H9 (cell line): ENCODE results near the gene XIRP2. TPM values are rescaled to one million over a fixed set of nuclear protein-coding genes. Genes with fewer than 3 reads are reported as not detected.

ENCODE experiments used
- DNase-seq: peaks from one replicate; pipeline ENCODE4 v3.0.0-alpha.2; 2017
- H2AFZ ChIP-seq: one replicate; pipeline ENCODE4 v1.6.1; 2013; ENCODE audit warnings: mild to moderate bottlenecking, low read length, control low read depth, moderate library complexity
- H2AK5ac ChIP-seq: 2 replicates; pipeline ENCODE4 v1.6.1; 2013; ENCODE audit warnings: low read length, control low read depth, mixed read lengths; ENCODE audit not compliant: insufficient read length
- H2BK120ac ChIP-seq: one replicate; pipeline ENCODE4 v1.6.1; 2013; ENCODE audit warnings: low read depth, mild to moderate bottlenecking, low read length, control low read depth, inconsistent platforms; ENCODE audit not compliant: poor library complexity, severe bottlenecking
- H2BK12ac ChIP-seq: 2 replicates; pipeline ENCODE4 v1.6.1; 2013; ENCODE audit warnings: low read length, control low read depth, mixed read lengths, low read depth; ENCODE audit not compliant: insufficient read length
- H2BK15ac ChIP-seq: 2 replicates; pipeline ENCODE4 v1.6.1; 2013; ENCODE audit warnings: low read depth, low read length, control low read depth
- H2BK20ac ChIP-seq: one replicate; pipeline ENCODE4 v1.6.1; 2013; ENCODE audit warnings: low read depth, mild to moderate bottlenecking, low read length, control low read depth, inconsistent platforms; ENCODE audit not compliant: poor library complexity, severe bottlenecking
- H2BK5ac ChIP-seq: 2 replicates; pipeline ENCODE4 v1.6.1; 2013; ENCODE audit warnings: low read length, control low read depth, mixed read lengths; ENCODE audit not compliant: insufficient read length
- H3K14ac ChIP-seq: 2 replicates; pipeline ENCODE4 v1.6.1; 2013; ENCODE audit warnings: low read length, control low read depth; ENCODE audit not compliant: insufficient read depth
- H3K18ac ChIP-seq: 2 replicates; pipeline ENCODE4 v1.6.1; 2013; ENCODE audit warnings: low read depth, mild to moderate bottlenecking, mixed read lengths, low read length, control low read depth; ENCODE audit not compliant: insufficient read length
- H3K23ac ChIP-seq: 2 replicates; pipeline ENCODE4 v1.6.1; 2013; ENCODE audit warnings: low read length, control low read depth, mixed read lengths, low read depth; ENCODE audit not compliant: insufficient read length
- H3K23me2 ChIP-seq: 2 replicates; pipeline ENCODE4 v1.6.1; 2013; ENCODE audit warnings: low read depth, mild to moderate bottlenecking, mixed read lengths, low read length, control low read depth; ENCODE audit not compliant: insufficient read length, poor library complexity, severe bottlenecking
- H3K27ac ChIP-seq: 2 replicates; pipeline ENCODE4 v1.5.1; 2013; ENCODE audit warnings: low read length, control low read depth, mixed read lengths, low read depth; ENCODE audit not compliant: insufficient read length
- H3K27me3 ChIP-seq: 2 replicates; pipeline ENCODE4 v1.6.1; 2013; ENCODE audit warnings: low read length, control low read depth, inconsistent platforms; ENCODE audit not compliant: insufficient read depth
- H3K4ac ChIP-seq: 2 replicates; pipeline ENCODE4 v1.6.1; 2013; ENCODE audit warnings: low read depth, mild to moderate bottlenecking, control low read depth, inconsistent platforms, low read length, moderate library complexity
- H3K4me1 ChIP-seq: 2 replicates; pipeline ENCODE4 v1.6.1; 2013; ENCODE audit warnings: low read length, control low read depth, inconsistent platforms; ENCODE audit not compliant: insufficient read depth
- H3K4me2 ChIP-seq: 2 replicates; pipeline ENCODE4 v1.6.1; 2013; ENCODE audit warnings: low read length, control low read depth, mixed read lengths; ENCODE audit not compliant: insufficient read length, insufficient read depth
- H3K56ac ChIP-seq: 2 replicates; pipeline ENCODE4 v1.6.1; 2013; ENCODE audit warnings: low read depth, mild to moderate bottlenecking, mixed read lengths, low read length, control low read depth; ENCODE audit not compliant: insufficient read length
- H3K79me1 ChIP-seq: 2 replicates; pipeline ENCODE4 v1.6.1; 2013; ENCODE audit warnings: low read depth, mild to moderate bottlenecking, moderate library complexity, low read length, control low read depth, inconsistent platforms; ENCODE audit not compliant: insufficient read depth, poor library complexity, severe bottlenecking
- H3K79me2 ChIP-seq: 2 replicates; pipeline ENCODE4 v1.6.1; 2013; ENCODE audit warnings: low read length, control low read depth, inconsistent platforms; ENCODE audit not compliant: insufficient read depth
- H3K9ac ChIP-seq: 2 replicates; pipeline ENCODE4 v1.6.1; 2013; ENCODE audit warnings: low read length, control low read depth, mixed read lengths; ENCODE audit not compliant: insufficient read length; ENCODE audit errors: extremely low read depth
- H3K9me3 ChIP-seq: one replicate; pipeline ENCODE4 v1.6.1; 2013; ENCODE audit warnings: low read depth, low read length, inconsistent platforms; ENCODE audit not compliant: control insufficient read depth
- H3T11ph ChIP-seq: one replicate; pipeline ENCODE4 v1.6.1; 2013; ENCODE audit warnings: mild to moderate bottlenecking, low read length, control low read depth, inconsistent platforms
- H4K20me1 ChIP-seq: one replicate; pipeline ENCODE4 v1.6.1; 2013; ENCODE audit not compliant: control insufficient read depth, insufficient read length, insufficient read depth
- H4K5ac ChIP-seq: 2 replicates; pipeline ENCODE4 v1.6.1; 2013; ENCODE audit warnings: low read depth, mild to moderate bottlenecking, mixed read lengths, low read length, control low read depth; ENCODE audit not compliant: insufficient read length
- H4K8ac ChIP-seq: replicated peaks from 2 replicates; pipeline ENCODE4 v1.6.1; 2013; ENCODE audit warnings: low read length, control low read depth, mixed read lengths, low read depth; ENCODE audit not compliant: insufficient read length
- H4K91ac ChIP-seq: 2 replicates; pipeline ENCODE4 v1.6.1; 2013; ENCODE audit warnings: low read depth, mild to moderate bottlenecking, moderate library complexity, mixed read lengths, low read length, control low read depth; ENCODE audit not compliant: insufficient read length
- H3K27ac Mint-ChIP-seq, 3 experiments: 2 replicates in 2 of 3; 3 replicates in 1 of 3; pipeline ENCODE4 v1.8.0; 2020 to 2021; ENCODE audit warnings: mixed read lengths in 3 of 3, mild to moderate bottlenecking in 1 of 3, moderate library complexity in 1 of 3
- H3K27me3 Mint-ChIP-seq: 2 replicates; pipeline ENCODE4 v1.8.0; 2021; ENCODE audit warnings: low read depth, mild to moderate bottlenecking, moderate library complexity, mixed read lengths
- H3K36me3 Mint-ChIP-seq, 3 experiments: 2 replicates in 2 of 3; 3 replicates in 1 of 3; pipeline ENCODE4 v1.8.0; 2020 to 2021; ENCODE audit warnings: low read depth in 3 of 3, mixed read lengths in 3 of 3; ENCODE audit not compliant: insufficient read depth in 1 of 3
- H3K4me1 Mint-ChIP-seq, 2 experiments: 2 replicates each; pipeline ENCODE4 v1.8.0; 2020; ENCODE audit warnings: mixed read lengths in 2 of 2
- H3K4me3 Mint-ChIP-seq, 2 experiments: 2 replicates in 1 of 2; 3 replicates in 1 of 2; pipeline ENCODE4 v1.8.0; 2020 to 2021; ENCODE audit warnings: mild to moderate bottlenecking in 2 of 2, mixed read lengths in 2 of 2, moderate library complexity in 1 of 2
- H3K9me3 Mint-ChIP-seq, 2 experiments: 2 replicates in 1 of 2; 3 replicates in 1 of 2; pipeline ENCODE4 v1.8.0; 2020; ENCODE audit warnings: mild to moderate bottlenecking in 2 of 2, mixed read lengths in 2 of 2, moderate library complexity in 1 of 2
- WGBS: extraction: QIAGEN DNeasy Blood & Tissue Kit; methylation state at CpG from one replicate; pipeline ENCODE4 v1.1.7; 2013; ENCODE audit warnings: missing lambda C conversion rate, low lambda C conversion rate, mixed read lengths; ENCODE audit not compliant: insufficient read length; ENCODE audit errors: extremely low coverage; 5-methylcytosine and 5-hydroxymethylcytosine counted together
- total RNA-seq: library from RNA; stranded (reverse); gene quantifications from 2 replicates; pipeline ENCODE4 v1.2.1, GENCODE V29; 2021
- TF ChIP-seq, protein P1 (sequence below): fragments of 200-600 bp; sonication (generic); conservative IDR thresholded peaks from 3 replicates; pipeline ENCODE4 v1.8.0; 2021; ENCODE audit warnings: antibody characterized with exemption, mild to moderate bottlenecking

Gene XIRP2
- total RNA-seq, 1 experiment from 2014 or later: 0.07 TPM

- Histone ChIP-seq H3K27ac (no peak overlapping the region), H3K56ac (no peak overlapping the region)
These were observed 5.4 kb upstream of the XIRP2 start for GRCh38 chr2:166882851-166883250.

More at GRCh38 chr2:166882851-166883250, 5.4 kb upstream of the XIRP2 start:
- no peak overlapping the region for H2AK5ac ChIP-seq
- H2BK5ac ChIP-seq: no peak overlapping the region
- no peak overlapping the region for H4K8ac ChIP-seq
- no peak overlapping the region for H3K23ac ChIP-seq
- WGBS: no CpG with 5 or more reads among the region's 3 CpGs
- H4K20me1 ChIP-seq: no peaks in the 10 kb centered on the region
- Mint-ChIP-seq H3K36me3 (no peaks in the 10 kb centered on the region), H3K4me3 (no peak overlapping the region), H3K27me3 (no peaks in the 10 kb centered on the region), H3K27ac (no peak overlapping the region; a peak in 1 of 7 replicates), H3K4me1 (no peaks in the 10 kb centered on the region), H3K9me3 (no peaks in the 10 kb centered on the region)
- H3K4me2 ChIP-seq: no peak overlapping the region
- H3K9me3 ChIP-seq: no peaks in the 10 kb centered on the region
- H3K4me1 ChIP-seq: no peaks in the 10 kb centered on the region
- no peak overlapping the region for H2BK15ac ChIP-seq
- no peak overlapping the region for H3T11ph ChIP-seq
- no peak overlapping the region for H2BK120ac ChIP-seq
- no peaks in the 10 kb centered on the region for H3K23me2 ChIP-seq
- no peaks in the 10 kb centered on the region for H3K79me2 ChIP-seq
- H2BK12ac ChIP-seq: no peak overlapping the region
- no peaks in the 10 kb centered on the region for H3K79me1 ChIP-seq
- no peak overlapping the region for H3K14ac ChIP-seq
- no peak overlapping the region for H3K9ac ChIP-seq
- H4K91ac ChIP-seq: no peak overlapping the region
- H3K18ac ChIP-seq: no peak overlapping the region
- H3K27me3 ChIP-seq: no peaks in the 10 kb centered on the region
- DNase-seq: no peak
- no peak overlapping the region for H2BK20ac ChIP-seq
- TF ChIP-seq, protein P1, sequence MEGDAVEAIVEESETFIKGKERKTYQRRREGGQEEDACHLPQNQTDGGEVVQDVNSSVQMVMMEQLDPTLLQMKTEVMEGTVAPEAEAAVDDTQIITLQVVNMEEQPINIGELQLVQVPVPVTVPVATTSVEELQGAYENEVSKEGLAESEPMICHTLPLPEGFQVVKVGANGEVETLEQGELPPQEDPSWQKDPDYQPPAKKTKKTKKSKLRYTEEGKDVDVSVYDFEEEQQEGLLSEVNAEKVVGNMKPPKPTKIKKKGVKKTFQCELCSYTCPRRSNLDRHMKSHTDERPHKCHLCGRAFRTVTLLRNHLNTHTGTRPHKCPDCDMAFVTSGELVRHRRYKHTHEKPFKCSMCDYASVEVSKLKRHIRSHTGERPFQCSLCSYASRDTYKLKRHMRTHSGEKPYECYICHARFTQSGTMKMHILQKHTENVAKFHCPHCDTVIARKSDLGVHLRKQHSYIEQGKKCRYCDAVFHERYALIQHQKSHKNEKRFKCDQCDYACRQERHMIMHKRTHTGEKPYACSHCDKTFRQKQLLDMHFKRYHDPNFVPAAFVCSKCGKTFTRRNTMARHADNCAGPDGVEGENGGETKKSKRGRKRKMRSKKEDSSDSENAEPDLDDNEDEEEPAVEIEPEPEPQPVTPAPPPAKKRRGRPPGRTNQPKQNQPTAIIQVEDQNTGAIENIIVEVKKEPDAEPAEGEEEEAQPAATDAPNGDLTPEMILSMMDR: no peak
- H3K4ac ChIP-seq: no peak overlapping the region
- H4K5ac ChIP-seq: no peak overlapping the region
- H2AFZ ChIP-seq: no peak overlapping the region
